Panc1 (cell line): ENCODE data around the gene ZDHHC8.

Experiments used
- POLR2AphosphoS5 ChIP-seq: IDR thresholded peaks from 2 replicates; pipeline ENCODE4 v1.6.1; 2012; ENCODE audit warnings: mild to moderate bottlenecking, low read depth, low read length, moderate library complexity
- SIN3A ChIP-seq: IDR thresholded peaks from 2 replicates; pipeline ENCODE4 v1.6.1; 2012; ENCODE audit warnings: low read depth, mild to moderate bottlenecking, low read length, moderate library complexity, borderline replicate concordance; ENCODE audit not compliant: insufficient read depth
- TF ChIP-seq, protein P1 (sequence below): fragments of 450-650 bp; IDR thresholded peaks from 2 replicates; pipeline ENCODE4 v1.5.1; 2017; ENCODE audit warnings: mild to moderate bottlenecking

- TF ChIP-seq, protein P1, sequence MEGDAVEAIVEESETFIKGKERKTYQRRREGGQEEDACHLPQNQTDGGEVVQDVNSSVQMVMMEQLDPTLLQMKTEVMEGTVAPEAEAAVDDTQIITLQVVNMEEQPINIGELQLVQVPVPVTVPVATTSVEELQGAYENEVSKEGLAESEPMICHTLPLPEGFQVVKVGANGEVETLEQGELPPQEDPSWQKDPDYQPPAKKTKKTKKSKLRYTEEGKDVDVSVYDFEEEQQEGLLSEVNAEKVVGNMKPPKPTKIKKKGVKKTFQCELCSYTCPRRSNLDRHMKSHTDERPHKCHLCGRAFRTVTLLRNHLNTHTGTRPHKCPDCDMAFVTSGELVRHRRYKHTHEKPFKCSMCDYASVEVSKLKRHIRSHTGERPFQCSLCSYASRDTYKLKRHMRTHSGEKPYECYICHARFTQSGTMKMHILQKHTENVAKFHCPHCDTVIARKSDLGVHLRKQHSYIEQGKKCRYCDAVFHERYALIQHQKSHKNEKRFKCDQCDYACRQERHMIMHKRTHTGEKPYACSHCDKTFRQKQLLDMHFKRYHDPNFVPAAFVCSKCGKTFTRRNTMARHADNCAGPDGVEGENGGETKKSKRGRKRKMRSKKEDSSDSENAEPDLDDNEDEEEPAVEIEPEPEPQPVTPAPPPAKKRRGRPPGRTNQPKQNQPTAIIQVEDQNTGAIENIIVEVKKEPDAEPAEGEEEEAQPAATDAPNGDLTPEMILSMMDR, result no peak
- TF ChIP-seq POLR2AphosphoS5 (no peak), SIN3A (no peak)
Measured at GRCh38 chr22:20177217-20177911, 45.8 kb downstream of the ZDHHC8 start.
